CD4-positive, alpha-beta T cell (primary cell): ENCODE measurements around the gene CYYR1. TPM values are rescaled to one million over a fixed set of nuclear protein-coding genes. Genes with fewer than 3 reads are reported as not detected.

Experiments used
- ATAC-seq: fragments of 200-7000 bp; cut with Tn5 transposase; one replicate; pipeline ENCODE4 v1.10.0; 2022; ENCODE audit warnings: mild to moderate bottlenecking; ENCODE audit not compliant: poor library complexity
- CTCF ChIA-PET: fragments of 350-600 bp; sonication (Branson Sonifier 250); formaldehyde crosslinking; loops from one replicate; lab custom pipeline; 2021; ENCODE audit warnings: antibody characterized with exemption, inconsistent platforms; lab: Charles Lee
- POLR2A ChIA-PET: fragments of 350-600 bp; sonication (Branson Sonifier 250); formaldehyde crosslinking; loops from one replicate; lab custom pipeline; 2021; ENCODE audit warnings: antibody characterized with exemption, inconsistent platforms; lab: Charles Lee
- DNase-seq, 14 experiments: peaks; one replicate each; pipeline ENCODE4 v3.0.0-alpha.2; 2013 to 2020; ENCODE audit warnings: mixed read lengths in 2 of 14
- H3K27ac ChIP-seq, 2 donors: one replicate each; pipeline versions ENCODE4 v1.5.1 to v1.7.0; 2013; ENCODE audit warnings: low read length in 2 of 2, low read depth in 1 of 2, mild to moderate bottlenecking in 1 of 2
- H3K27me3 ChIP-seq, 2 experiments: 1 replicate in 1 of 2; 2 replicates in 1 of 2; pipeline versions ENCODE4 v1.6.1 to v1.7.0; 2013; ENCODE audit warnings: low read length in 2 of 2, control low read depth in 1 of 2, mild to moderate bottlenecking in 1 of 2, moderate library complexity in 1 of 2; ENCODE audit not compliant: insufficient read depth in 2 of 2, control insufficient read depth in 1 of 2
- H3K36me3 ChIP-seq: one replicate; pipeline ENCODE4 v1.6.1; 2013; ENCODE audit warnings: low read length, control low read depth; ENCODE audit not compliant: insufficient read depth
- H3K4me1 ChIP-seq: one replicate; pipeline ENCODE4 v1.6.1; 2013; ENCODE audit warnings: low read length, control low read depth; ENCODE audit not compliant: insufficient read depth
- H3K4me3 ChIP-seq: one replicate; pipeline ENCODE4 v1.5.1; 2013; ENCODE audit warnings: mild to moderate bottlenecking, low read length, moderate library complexity
- H3K9me3 ChIP-seq, 2 experiments: 1 replicate in 1 of 2; 2 replicates in 1 of 2; pipeline versions ENCODE4 v1.6.1 to v1.7.0; 2013; ENCODE audit warnings: low read length in 2 of 2, mild to moderate bottlenecking in 2 of 2, control low read depth in 1 of 2, moderate library complexity in 1 of 2; ENCODE audit not compliant: control insufficient read depth in 1 of 2, insufficient read depth in 1 of 2
- H3K27ac Mint-ChIP-seq: one replicate; pipeline ENCODE4 v1.8.0; 2020; ENCODE audit warnings: mixed read lengths
- H3K27me3 Mint-ChIP-seq: one replicate; pipeline ENCODE4 v1.8.0; 2021; ENCODE audit warnings: mixed read lengths
- H3K36me3 Mint-ChIP-seq: one replicate; pipeline ENCODE4 v1.8.0; 2021; ENCODE audit warnings: low read depth, mixed read lengths
- H3K4me1 Mint-ChIP-seq: one replicate; pipeline ENCODE4 v1.8.0; 2021; ENCODE audit warnings: low read depth, mixed read lengths
- H3K4me3 Mint-ChIP-seq: one replicate; pipeline ENCODE4 v1.8.0; 2020; ENCODE audit warnings: mild to moderate bottlenecking, mixed read lengths
- H3K9me3 Mint-ChIP-seq: one replicate; pipeline ENCODE4 v1.8.0; 2020; ENCODE audit warnings: mixed read lengths
- CTCF ChIP-seq: fragments of 200-600 bp; IDR thresholded peaks from one replicate; pipeline ENCODE4 v1.8.0; 2022; ENCODE audit warnings: antibody characterized with exemption, mild to moderate bottlenecking
- intact Hi-C, 2 experiments: fragments of 100-400 bp; cut with DNase I in 1 of 2; cut with micrococcal nuclease in 1 of 2; formaldehyde crosslinking; loops; one replicate each; pipeline versions ENCODE4 v1.15.1 to v1.9.0; 2023 to 2025; cut with DNase I, micrococcal nuclease
- total RNA-seq, 174 experiments: library from RNA in 2 of 174; stranded (reverse) in 2 of 174; gene quantifications; one replicate each; pipeline ENCODE4 v1.2.3 and lab custom pipeline; 2021 to 2026

CYYR1 gene
- total RNA-seq, 2 experiments from 2014 or later, result not detected

GRCh38 chr21:26555540-26556146 lies 17.4 kb downstream of the CYYR1 start:
- no peaks in the 10 kb centered on the region for H3K36me3 ChIP-seq
- H3K4me3 ChIP-seq, result no peak overlapping the region
- no peaks in the 10 kb centered on the region for H3K27me3 ChIP-seq
- Mint-ChIP-seq H3K4me1 (no peaks in the 10 kb centered on the region), H3K4me3 (no peak overlapping the region), H3K9me3 (no peaks in the 10 kb centered on the region), H3K27me3 (no peaks in the 10 kb centered on the region), H3K27ac (no peak overlapping the region), H3K36me3 (no peaks in the 10 kb centered on the region)
- ATAC-seq, result no peak
- TF ChIP-seq CTCF, result no peak
- no peak for DNase-seq
- no peaks in the 10 kb centered on the region for H3K9me3 ChIP-seq
- H3K27ac ChIP-seq, result no peak overlapping the region
- POLR2A ChIA-PET, result no interaction called here
- no peaks in the 10 kb centered on the region for H3K4me1 ChIP-seq
- intact Hi-C loops, result no loop called here
- CTCF ChIA-PET, result no interaction called here

- DNase-seq, result no peak
- Histone ChIP-seq H3K9me3 (no peaks in the 10 kb centered on the region), H3K27ac (no peak overlapping the region), H3K4me3 (no peak overlapping the region), H3K27me3 (no peaks in the 10 kb centered on the region), H3K4me1 (no peaks in the 10 kb centered on the region), H3K36me3 (no peaks in the 10 kb centered on the region)
- Mint-ChIP-seq H3K36me3 (no peaks in the 10 kb centered on the region), H3K9me3 (no peaks in the 10 kb centered on the region), H3K27me3 (no peaks in the 10 kb centered on the region), H3K27ac (no peak overlapping the region), H3K4me1 (no peaks in the 10 kb centered on the region), H3K4me3 (no peak overlapping the region)
- intact Hi-C loops, result no loop called here
- no peak for TF ChIP-seq CTCF
- CTCF ChIA-PET, result no interaction called here
- POLR2A ChIA-PET, result no interaction called here
- ATAC-seq, result no peak
These were observed 18.7 kb downstream of the CYYR1 start for GRCh38 chr21:26554365-26554764.

- H3K36me3 ChIP-seq, result no peaks in the 10 kb centered on the region
- no peak overlapping the region for H3K27ac Mint-ChIP-seq
- POLR2A ChIA-PET, result no interaction called here
- no peaks in the 10 kb centered on the region for H3K27me3 ChIP-seq
- H3K4me1 Mint-ChIP-seq, result no peaks in the 10 kb centered on the region
- intact Hi-C loops, result no loop called here
- no peaks in the 10 kb centered on the region for H3K4me1 ChIP-seq
- H3K4me3 Mint-ChIP-seq, result no peak overlapping the region
- no peak for DNase-seq
- CTCF ChIA-PET, result no interaction called here
- TF ChIP-seq CTCF, result no peak
- H3K36me3 Mint-ChIP-seq, result no peaks in the 10 kb centered on the region
- H3K27ac ChIP-seq, result no peak overlapping the region
- ATAC-seq, result no peak
- no peaks in the 10 kb centered on the region for H3K27me3 Mint-ChIP-seq
- H3K4me3 ChIP-seq, result no peak overlapping the region
- no peaks in the 10 kb centered on the region for H3K9me3 Mint-ChIP-seq
- H3K9me3 ChIP-seq, result no peaks in the 10 kb centered on the region
These were observed 19.2 kb downstream of the CYYR1 start for GRCh38 chr21:26553898-26554297.
